Esophagus squamous epithelium (tissue), 4 donors: ENCODE data around the gene TESMIN.

ENCODE experiments used
- CTCF ChIP-seq, 6 experiments: fragments of 450-650 bp in 4 of 6; fragments of 200-600 bp in 2 of 6; sonication (generic) in 2 of 6; IDR thresholded peaks; one replicate each; pipeline ENCODE4 v1.5.1; 2016 to 2019; ENCODE audit warnings: antibody characterized with exemption in 6 of 6, mild to moderate bottlenecking in 4 of 6, moderate library complexity in 4 of 6
- POLR2A ChIP-seq, 4 donors: fragments of 450-650 bp; IDR thresholded peaks; one replicate each; pipeline ENCODE4 v1.6.1; 2017; ENCODE audit warnings: antibody characterized with exemption in 4 of 4, mild to moderate bottlenecking in 4 of 4, moderate library complexity in 3 of 4

DNA sequence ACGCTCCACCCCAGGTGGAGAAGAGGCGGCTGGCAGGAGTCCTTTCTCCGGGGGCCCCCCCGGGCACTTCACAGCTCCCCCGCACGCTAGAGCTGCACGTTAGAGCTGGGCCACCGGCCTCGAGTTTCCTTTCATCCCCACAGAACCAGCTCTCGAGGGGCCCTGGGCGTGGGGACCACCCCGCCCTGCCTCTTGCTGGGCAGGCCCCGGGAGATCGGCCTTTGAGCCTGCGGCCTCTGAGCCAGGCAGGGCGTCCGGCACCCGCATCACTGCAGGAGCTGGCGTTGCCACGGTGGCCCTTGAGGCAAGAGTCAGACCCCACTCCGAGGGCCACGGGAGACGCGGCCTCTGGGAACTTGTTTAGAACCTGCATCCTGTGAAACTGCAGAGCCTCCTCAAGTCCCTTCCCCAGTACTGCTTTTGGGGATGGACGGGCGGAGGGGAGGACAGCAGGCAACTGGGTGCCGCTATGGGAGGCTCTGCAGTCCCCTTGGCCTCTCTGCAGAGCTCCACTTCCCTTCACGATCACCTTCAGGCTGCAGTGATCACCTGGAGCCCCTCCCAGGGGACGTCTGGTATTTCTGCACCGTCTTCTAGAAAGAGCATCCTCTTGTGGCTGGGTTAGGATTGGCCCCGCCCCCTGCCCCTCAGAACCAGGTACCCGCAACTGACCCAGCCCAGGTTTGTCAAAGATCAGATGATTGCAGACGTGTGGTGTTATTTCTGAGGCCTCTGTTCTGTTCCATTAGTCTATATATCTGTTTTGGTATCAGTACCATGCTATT lies 80.9 kb downstream of the TESMIN start:
- TF ChIP-seq CTCF (IDR thresholded peaks at IDR 0.05) (no peak), POLR2A (IDR thresholded peaks at IDR 0.05) (no peak)
